Hepatic stellate cell (primary cell): ENCODE measurements around the gene CLP1.
A peak's percentile ranks its signal among the peaks of the same experiment; 100 is the strongest.
"Not testable (repeated sequence)": the region's sequence is repeated elsewhere in the genome, so short reads cannot be mapped to it uniquely, and the experiment has no call there.

Experiments used
- DNase-seq: peaks from one replicate; pipeline ENCODE4 v3.0.0; 2011; ENCODE audit warnings: low spot score

The CLP1 gene

GRCh38 chr11:57641011-57641807 lies 16.4 kb upstream of the CLP1 start:
- peak; percentile 80 for DNase-seq

GRCh38 chr11:57643802-57644201 lies 13.8 kb upstream of the CLP1 start:
- DNase-seq: no peak

- peak; percentile 82 for DNase-seq
Observed at GRCh38 chr11:57644748-57645688, 12.5 kb upstream of the CLP1 start.

- no peak for DNase-seq
Observed at GRCh38 chr11:57645689-57646085, 11.9 kb upstream of the CLP1 start.

GRCh38 chr11:57646194-57646798 lies 11.3 kb upstream of the CLP1 start:
- DNase-seq: no peak

- no peak for DNase-seq
Observed at GRCh38 chr11:57646799-57647303, 10.7 kb upstream of the CLP1 start.

GRCh38 chr11:57647372-57647771 lies 10.2 kb upstream of the CLP1 start:
- no peak for DNase-seq

GRCh38 chr11:57647960-57648800 lies 9.4 kb upstream of the CLP1 start:
- no peak for DNase-seq

- no peak for DNase-seq
Observed at GRCh38 chr11:57648801-57649735, 8.5 kb upstream of the CLP1 start.

- peak; percentile 88 for DNase-seq
Observed at GRCh38 chr11:57649826-57650738, 7.5 kb upstream of the CLP1 start, which contains the start of gene YPEL4. YPEL4 (minus strand) TSS chr11:57649912; CDS start chr11:57647107, 2,805 bp downstream.

- no peak for DNase-seq
Observed at GRCh38 chr11:57650739-57651090, 6.8 kb upstream of the CLP1 start.

- no peak for DNase-seq
Observed at GRCh38 chr11:57651408-57651807, 6.2 kb upstream of the CLP1 start.

GRCh38 chr11:57652230-57652629 lies 5.3 kb upstream of the CLP1 start:
- not testable (repeated sequence) for DNase-seq

GRCh38 chr11:57652662-57653061 lies 4.9 kb upstream of the CLP1 start:
- no peak for DNase-seq

- no peak for DNase-seq
Observed at GRCh38 chr11:57653163-57653562, 4.4 kb upstream of the CLP1 start.

GRCh38 chr11:57656885-57657193 lies 723 bp upstream of the CLP1 start:
- no peak for DNase-seq

- no peak for DNase-seq
Observed at GRCh38 chr11:57658023-57658361, 430 bp downstream of the CLP1 start.

- no peak for DNase-seq
Observed at GRCh38 chr11:57659669-57660068, 2.1 kb downstream of the CLP1 start.

GRCh38 chr11:57662893-57663292 lies 5.3 kb downstream of the CLP1 start:
- no peak for DNase-seq

GRCh38 chr11:57663975-57664374 lies 6.4 kb downstream of the CLP1 start:
- no peak for DNase-seq
